Measurements from ENCODE around the gene KATNBL1. TPM values are rescaled to one million over a fixed set of nuclear protein-coding genes. Genes with fewer than 3 reads are reported as not detected.

Gene KATNBL1
- total and polyA plus RNA-seq, 9 of the 15 experiments (the other 6 are each of a cell fraction or from before 2014, with no cell fraction given), result 6.6 to 46.0 (median 24.0) TPM

- H3K9me3 ChIP-seq (replicated peaks; ENCODE audit: control insufficient read depth, insufficient read depth, low read depth, low read length), result 0 out of 2 replicates have a peak, but pooled peaks cover 1% of the 10 kb centered on the region
- ATAC-seq, result no peak
- 74% methylated on average over 4 of the region's 4 CpGs for WGBS (ENCODE audit: insufficient coverage, low coverage, missing lambda C conversion rate)
- CTCF ChIA-PET (ENCODE audit: low intra/inter-chr PET ratio), result no interaction called here
- POLR2A ChIA-PET, result interaction anchor here (0.6 kb wide), 1 partner anchor 54 kb away, joined by 4 read pairs; no protein-coding TSS in a partner anchor
- H3K27ac ChIP-seq (ENCODE audit: extremely low read depth, low read depth, low read length), result no peak overlapping the region
- no peaks in the 10 kb centered on the region for H3K9me1 ChIP-seq (ENCODE audit: control insufficient read depth, insufficient read depth, low read length)
- no peak overlapping the region for H2AFZ ChIP-seq (ENCODE audit: low read depth, low read length)
- H4K20me1 ChIP-seq (replicated peaks; ENCODE audit: control insufficient read depth, insufficient read depth, low read length), result no peaks in the 10 kb centered on the region
- peaks cover 4% of the 10 kb centered on the region; the same call in 1 of the 3 replicates for H3K36me3 ChIP-seq (ENCODE audit: control insufficient read depth, insufficient read depth, low read length)
- peaks cover 0 to 8% of the 10 kb centered on the region in 2 experiments; a peak in 2 of 5 replicates for H3K4me1 ChIP-seq (replicated peaks in 1 of 2; ENCODE audit: control insufficient read depth in 2 of 2, insufficient read depth in 2 of 2, low read length in 2 of 2)
- H3K4me2 ChIP-seq (ENCODE audit: insufficient read depth, low read length), result no peak overlapping the region
- intact Hi-C loops (cut with micrococcal nuclease), result no loop called here
- TF ChIP-seq PHF21A (IDR thresholded peaks at IDR 0.05; ENCODE audit: borderline replicate concordance, low read depth) (no peak), MTA2 (IDR thresholded peaks at IDR 0.05; ENCODE audit: low read depth) (no peak), CBFB (CRISPR knock-in tag; IDR thresholded peaks at IDR 0.05) (no peak), ZNF695 (CRISPR knock-in tag; IDR thresholded peaks at IDR 0.05) (no peak), YBX1 (IDR thresholded peaks at IDR 0.05) (no peak), ILF3 (IDR thresholded peaks at IDR 0.05; ENCODE audit: borderline replicate concordance) (no peak), NFE2 (IDR thresholded peaks at IDR 0.05; ENCODE audit: low read depth) (no peak), CEBPB (tag; IDR thresholded peaks at IDR 0.05) (peak; percentile 17; the same call in 1 of the 2 replicates), ZC3H11A (IDR thresholded peaks at IDR 0.05; ENCODE audit: low read depth, low read length) (no peak), MXD1 (CRISPR knock-in tag; IDR thresholded peaks at IDR 0.05; ENCODE audit: borderline replicate concordance, poor library complexity, severe bottlenecking) (no peak), SMARCC2 (IDR thresholded peaks at IDR 0.05; ENCODE audit: low read depth) (no peak), TBP (optimal IDR thresholded peaks at IDR 0.05; ENCODE audit: low read depth, low read length) (no peak), RBBP5 (IDR thresholded peaks at IDR 0.05; ENCODE audit: borderline replicate concordance, insufficient read depth, low read length, poor library complexity, severe bottlenecking) (no peak), TRIM24 (IDR thresholded peaks at IDR 0.05) (peak in 1 of 2 experiments; percentile 52; a peak in 1 of 4 replicates), BACH1 (tag; IDR thresholded peaks at IDR 0.05) (no peak), MYC (IDR thresholded peaks at IDR 0.05; ENCODE audit: low read depth, low read length) (no peak), MYC (CRISPR knock-in tag; IDR thresholded peaks at IDR 0.05; ENCODE audit: borderline replicate concordance, low read depth) (no peak), CBFA2T3 (IDR thresholded peaks at IDR 0.05) (0 out of 2 replicates have a peak, but pooled peaks have one; percentile 15), DDX20 (tag; IDR thresholded peaks at IDR 0.05; ENCODE audit: low read depth) (no peak), HMG20B (CRISPR knock-in tag; IDR thresholded peaks at IDR 0.05) (no peak), EHMT2 (IDR thresholded peaks at IDR 0.05) (no peak)
- H3K79me2 ChIP-seq (ENCODE audit: control insufficient read depth, insufficient read depth, low read length), result peaks cover 26% of the 10 kb centered on the region
- H3K27me3 ChIP-seq (ENCODE audit: control insufficient read depth in 2 of 2, insufficient read depth in 2 of 2, low read length in 2 of 2), result no peaks in the 10 kb centered on the region
- DNase-seq (ENCODE audit: extremely low read depth in 1 of 4, low spot score in 3 of 4), result no peak
- no peak overlapping the region for H3K9ac ChIP-seq (ENCODE audit: insufficient read depth in 1 of 2, low read depth in 2 of 2, low read length in 2 of 2)
- in situ Hi-C loops (cut with MboI), result no loop called here
- no TSS peak for BruUV-seq (replicated peaks)
- no peak overlapping the region for H3K4me3 ChIP-seq
- no peak for FAIRE-seq
These were observed 24.2 kb downstream of the KATNBL1 start for GRCh38 chr15:34185666-34186065.

Measured in K562 (cell line).